C4-2B (cell line): Measurements from ENCODE around the gene NR3C1.

Experiments
- H3K27ac ChIP-seq: fragments of 450-650 bp; 2 replicates; pipeline ENCODE4 v1.5.1; 2017
- CTCF ChIP-seq: fragments of 450-650 bp; conservative IDR thresholded peaks from 2 replicates; pipeline ENCODE4 v1.5.1; 2017; ENCODE audit warnings: mild to moderate bottlenecking
- ZFX ChIP-seq: fragments of 450-650 bp; IDR thresholded peaks from 2 replicates; pipeline ENCODE4 v1.6.1; 2017

The NR3C1 gene

DNA sequence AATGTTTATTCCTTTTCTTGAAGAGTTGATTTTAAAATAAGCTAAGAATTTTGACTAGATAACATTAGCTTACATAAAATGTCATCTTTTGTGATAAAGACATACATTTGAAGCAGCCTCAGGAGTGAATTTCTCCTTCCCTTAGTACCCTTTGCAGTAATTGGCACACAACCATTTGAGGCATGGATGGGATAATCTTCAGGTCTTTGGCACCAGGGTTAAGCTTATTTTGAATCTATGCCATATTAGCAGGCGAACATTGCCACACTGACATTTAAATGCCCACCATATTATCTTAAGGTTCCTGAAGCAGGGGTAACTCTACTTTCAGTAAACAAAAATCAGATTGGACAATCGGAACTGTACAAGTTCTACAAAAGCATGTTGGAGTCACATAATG is 126.0 kb downstream of the NR3C1 start:
- TF ChIP-seq ZFX (no peak), CTCF (no peak)

DNA sequence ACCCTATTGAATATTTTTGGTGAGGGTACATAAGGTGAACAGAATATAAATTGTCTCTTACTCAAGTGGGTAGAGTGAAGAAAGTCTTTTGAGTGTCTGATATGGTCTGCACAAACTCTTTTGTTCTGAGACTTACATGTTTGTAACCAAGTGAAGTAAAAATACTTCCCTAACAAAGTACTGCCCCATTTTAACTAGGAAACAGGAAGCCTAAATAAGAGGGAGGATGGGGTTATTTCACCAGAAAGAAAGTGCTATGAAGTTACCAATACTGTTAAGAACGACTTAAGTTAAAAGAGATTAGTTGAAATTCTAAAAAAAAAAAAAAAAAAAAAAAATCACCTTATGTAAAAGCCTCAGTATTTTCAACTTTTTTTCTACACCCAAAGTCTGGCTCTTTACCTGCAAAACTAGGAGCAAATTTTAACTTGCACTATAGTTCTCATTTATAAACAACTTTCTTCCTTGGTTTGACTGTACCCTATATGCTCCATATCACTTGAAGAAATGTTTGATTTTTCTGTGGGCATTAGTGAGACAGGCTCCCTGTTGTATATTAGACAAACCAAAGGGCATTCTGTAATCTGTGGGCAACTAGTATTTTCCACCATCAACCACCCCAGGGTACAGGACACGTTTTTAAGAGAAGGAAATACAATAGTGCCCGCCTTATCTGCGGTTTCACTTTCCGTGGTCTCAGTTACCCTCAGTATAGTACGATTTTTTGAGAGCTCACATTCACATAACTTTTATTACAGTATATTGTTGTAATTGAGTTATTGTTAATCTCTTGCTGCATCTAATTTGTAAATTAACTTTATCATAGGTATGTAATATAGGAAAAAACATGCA is 127.7 kb downstream of the NR3C1 start:
- no peak overlapping the region for H3K27ac ChIP-seq
- no peak for TF ChIP-seq ZFX
- no peak for TF ChIP-seq CTCF

More for the DNA sequence above, 126.0 kb downstream of the NR3C1 start:
- no peak overlapping the region for H3K27ac ChIP-seq

- H3K27ac ChIP-seq = no peak overlapping the region
- no peak for TF ChIP-seq ZFX
Observed at GRCh38 chr5:143274952-143275351, 128.5 kb downstream of the NR3C1 start.

DNA sequence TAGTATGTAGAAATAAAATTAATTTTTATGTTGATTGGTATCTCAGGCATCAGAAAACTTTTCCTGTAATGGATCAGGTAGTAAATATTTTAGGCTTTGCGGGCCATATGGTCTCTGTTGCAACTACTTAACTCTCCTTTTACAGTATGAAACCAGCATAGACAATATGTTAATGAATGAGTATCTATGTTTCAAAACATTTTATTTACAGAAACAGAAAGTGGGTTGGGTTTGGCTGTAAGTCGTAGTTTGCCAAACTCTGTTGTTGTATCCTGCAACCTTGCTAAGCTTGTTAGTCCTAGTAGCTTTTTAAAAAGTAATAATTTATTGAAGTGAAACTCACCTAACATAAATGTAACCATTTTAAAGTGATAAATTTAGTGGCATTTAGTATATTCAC is 132.1 kb downstream of the NR3C1 start:
- no peak overlapping the region for H3K27ac ChIP-seq
- TF ChIP-seq ZFX = no peak
- TF ChIP-seq CTCF = no peak

DNA sequence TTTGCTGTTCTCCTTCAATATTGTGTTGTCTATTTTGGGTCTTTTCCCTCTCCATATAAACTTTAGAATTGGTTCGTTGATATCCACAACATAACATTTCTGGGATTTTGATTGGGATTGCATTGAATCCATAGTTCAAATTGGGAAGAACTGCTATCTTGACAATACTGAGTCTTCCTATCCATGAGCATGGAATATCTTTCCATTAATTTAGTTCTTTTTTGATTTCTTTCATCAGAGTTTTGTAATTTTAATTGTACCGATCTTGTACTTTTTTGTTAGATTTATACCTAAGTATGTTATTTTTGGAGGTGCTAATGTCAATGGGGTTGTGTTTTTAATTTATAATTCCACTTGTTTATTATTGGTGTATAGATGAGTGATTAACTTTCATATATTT is 135.1 kb downstream of the NR3C1 start:
- H3K27ac ChIP-seq = no peak overlapping the region
- TF ChIP-seq CTCF = no peak
- TF ChIP-seq ZFX = no peak

DNA sequence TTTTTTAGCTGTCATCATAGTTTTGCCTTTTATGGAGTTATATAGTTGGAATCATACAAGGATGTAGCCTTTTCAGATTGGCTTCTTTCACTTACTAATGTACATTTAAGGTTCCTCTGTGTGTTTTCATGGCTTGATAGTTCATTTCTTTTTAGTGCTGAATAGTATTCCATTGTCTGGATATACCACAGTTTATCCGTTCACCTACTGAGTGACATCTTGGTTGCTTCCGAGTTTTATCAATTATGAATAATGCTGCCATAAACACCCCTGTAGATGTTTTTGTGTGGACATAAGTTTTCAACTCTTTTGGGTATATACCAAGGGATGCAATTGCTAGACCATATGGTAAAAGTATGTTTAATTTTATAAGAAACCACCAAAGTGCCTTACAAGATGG is 136.3 kb downstream of the NR3C1 start:
- TF ChIP-seq ZFX = no peak
- no peak for TF ChIP-seq CTCF
- no peak overlapping the region for H3K27ac ChIP-seq

DNA sequence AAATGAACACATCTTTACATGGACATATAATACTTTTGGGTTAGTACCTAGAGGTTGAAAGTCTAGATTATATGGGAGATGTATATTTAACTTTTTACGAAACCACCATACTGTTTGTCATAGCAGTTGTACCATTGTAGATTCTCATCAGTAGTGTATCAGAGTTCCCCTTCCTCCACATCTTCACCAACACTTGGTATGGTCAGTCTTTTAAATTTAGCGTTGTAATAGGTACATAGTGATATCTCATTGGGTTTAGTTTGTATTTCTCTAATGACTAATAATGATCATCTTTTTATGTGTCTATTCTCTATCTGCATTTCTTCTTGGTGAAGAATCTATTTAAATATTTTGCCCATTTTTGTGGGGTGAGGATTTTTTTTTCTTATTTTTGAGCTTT is 137.5 kb downstream of the NR3C1 start:
- no peak overlapping the region for H3K27ac ChIP-seq
- TF ChIP-seq CTCF (no peak), ZFX (no peak)
